KOPT-K1 (cell line): ENCODE results near the gene PDK2.

Experiments
- H3K27ac ChIP-seq: fragments of 200-600 bp; sonication (generic); 2 replicates; pipeline ENCODE4 v1.5.1; 2016; ENCODE audit warnings: antibody characterized with exemption, mild to moderate bottlenecking, low read depth, low read length; ENCODE audit not compliant: poor library complexity, severe bottlenecking
- H3K36me3 ChIP-seq: fragments of 200-600 bp; sonication (generic); 2 replicates; pipeline ENCODE4 v1.5.1; 2017; ENCODE audit warnings: antibody characterized with exemption, mild to moderate bottlenecking, low read length, moderate library complexity; ENCODE audit not compliant: insufficient read depth
- H3K9me3 ChIP-seq: fragments of 200-600 bp; sonication (generic); 2 replicates; pipeline ENCODE4 v1.5.1; 2017; ENCODE audit warnings: antibody characterized with exemption, low read length, mild to moderate bottlenecking; ENCODE audit not compliant: insufficient read depth, poor library complexity, severe bottlenecking

Gene PDK2

DNA sequence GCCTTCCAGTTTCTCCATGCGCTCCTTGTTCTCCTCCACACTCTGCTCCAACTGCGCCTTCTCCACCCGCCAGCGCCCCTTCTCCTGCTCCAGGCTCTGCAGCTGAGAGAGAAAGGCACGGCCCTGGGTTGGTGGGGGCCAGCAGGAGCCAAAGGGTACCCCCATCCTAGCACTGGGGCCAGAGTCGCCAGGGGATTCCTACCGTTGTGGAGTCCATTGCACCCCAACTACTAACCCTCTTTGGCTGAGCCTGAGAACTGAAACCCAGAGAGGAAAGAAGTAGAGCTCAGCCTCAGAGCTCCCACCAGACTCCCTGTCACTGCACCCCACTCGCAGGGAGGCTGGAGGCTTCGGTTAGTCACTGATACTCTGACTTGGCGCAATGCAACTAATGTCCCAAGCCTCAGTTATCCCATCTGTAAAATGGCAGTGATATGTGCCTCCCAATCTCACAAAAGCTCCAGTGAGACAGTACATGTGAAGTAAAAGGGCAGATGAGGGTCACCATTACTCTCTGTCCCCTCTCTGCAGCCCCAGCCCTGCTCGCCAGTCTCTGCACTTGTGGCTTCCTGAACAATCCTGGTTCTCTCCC is 41.0 kb downstream of the PDK2 start:
- H3K9me3 ChIP-seq, result no peaks in the 10 kb centered on the region
- peaks cover 73% of the 10 kb centered on the region for H3K36me3 ChIP-seq
- no peak overlapping the region for H3K27ac ChIP-seq

DNA sequence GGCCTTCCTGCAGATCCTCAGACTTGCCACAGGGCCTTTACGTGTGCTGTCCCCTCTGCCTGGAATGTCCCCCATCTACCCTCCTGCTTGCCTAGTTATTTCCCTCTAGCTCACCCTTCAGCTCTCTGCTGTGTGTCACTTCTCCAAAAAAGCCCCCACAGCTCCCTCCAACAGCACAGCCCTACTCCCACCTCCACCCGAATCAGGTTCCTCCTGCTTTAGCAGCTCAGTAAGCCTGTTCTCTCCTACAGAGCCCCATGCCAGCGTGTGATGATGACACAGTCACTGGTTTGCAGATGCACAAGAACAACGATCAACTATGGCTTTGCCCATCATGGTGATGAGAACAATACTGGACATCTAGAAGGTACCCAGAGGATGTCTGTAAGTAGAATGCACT is 41.9 kb downstream of the PDK2 start:
- Histone ChIP-seq H3K9me3 (no peaks in the 10 kb centered on the region), H3K36me3 (peaks cover 81% of the 10 kb centered on the region)

DNA sequence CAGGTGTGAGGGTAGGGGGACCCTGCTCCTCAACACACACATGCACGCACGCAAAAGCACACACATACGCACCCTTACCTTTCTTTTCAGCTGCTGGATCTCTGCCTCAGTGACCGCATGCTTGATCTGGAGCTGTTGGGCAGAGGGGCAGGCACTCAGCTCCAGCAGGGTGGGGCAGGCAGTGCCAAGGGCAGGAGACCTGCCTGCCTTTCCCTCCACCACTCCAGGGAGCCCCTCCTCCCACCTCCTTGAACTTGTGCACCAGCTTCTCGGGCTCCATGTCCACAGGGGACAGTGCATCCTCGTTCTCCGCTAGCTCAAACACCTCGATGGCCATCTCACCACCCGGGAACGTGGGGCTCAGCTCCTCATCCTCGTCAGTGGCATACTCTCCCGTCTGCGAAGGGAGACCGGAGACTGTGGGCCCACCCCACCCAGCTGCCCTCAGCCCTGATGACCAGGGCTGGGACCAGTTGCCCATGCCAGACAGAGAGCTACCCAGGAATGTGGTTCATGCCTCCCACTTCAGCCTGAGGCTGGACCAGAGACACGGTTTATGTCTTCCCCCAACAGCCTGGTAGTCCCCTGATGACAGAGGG is 44.1 kb downstream of the PDK2 start:
- no peaks in the 10 kb centered on the region for H3K9me3 ChIP-seq
- H3K27ac ChIP-seq, result no peak overlapping the region
- H3K36me3 ChIP-seq, result peaks cover 91% of the 10 kb centered on the region

More for the DNA sequence above, 41.9 kb downstream of the PDK2 start:
- H3K27ac ChIP-seq, result no peak overlapping the region

- peaks cover 93% of the 10 kb centered on the region for H3K36me3 ChIP-seq
- H3K9me3 ChIP-seq, result no peaks in the 10 kb centered on the region
- peak overlapping the region; percentile 48 for H3K27ac ChIP-seq
These were observed 45.1 kb downstream of the PDK2 start for GRCh38 chr17:50139950-50140885.

DNA sequence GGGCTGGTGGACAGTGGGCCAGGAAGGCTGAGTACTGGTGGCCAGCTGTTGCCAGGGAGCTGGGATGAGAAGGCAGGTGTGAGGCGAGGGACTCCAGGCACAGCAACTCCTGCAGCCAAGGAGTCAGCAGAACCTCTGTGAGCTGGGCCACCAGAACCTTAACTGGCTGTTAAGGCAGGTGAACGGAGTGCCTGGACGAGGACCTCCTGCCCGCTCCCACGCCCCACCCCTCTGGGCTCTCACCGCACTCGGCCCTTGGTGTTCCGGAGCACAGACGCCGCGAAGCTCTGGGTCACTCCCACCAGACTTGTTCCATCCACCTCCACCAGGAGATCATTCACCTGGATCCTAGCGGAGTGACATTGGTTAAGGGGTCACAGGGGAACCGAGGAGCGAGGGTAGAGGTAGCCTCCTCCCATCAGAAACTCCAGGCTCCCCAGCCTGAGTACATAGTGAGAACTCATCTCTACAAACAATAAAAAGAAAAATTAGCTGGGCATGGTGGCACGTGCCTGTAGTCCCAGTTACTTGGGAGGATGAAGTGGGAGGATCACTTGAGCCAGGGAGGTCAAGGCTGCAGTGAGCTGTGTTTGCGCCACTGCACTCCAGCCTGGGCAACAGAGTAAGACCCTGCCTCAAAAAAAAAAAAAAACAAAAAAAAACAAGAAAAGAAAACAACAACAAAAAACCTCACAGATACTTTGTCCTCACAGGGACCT is 46.0 kb downstream of the PDK2 start:
- Histone ChIP-seq H3K9me3 (no peaks in the 10 kb centered on the region), H3K36me3 (peaks cover 86% of the 10 kb centered on the region), H3K27ac (peak overlapping the region; percentile 48)

DNA sequence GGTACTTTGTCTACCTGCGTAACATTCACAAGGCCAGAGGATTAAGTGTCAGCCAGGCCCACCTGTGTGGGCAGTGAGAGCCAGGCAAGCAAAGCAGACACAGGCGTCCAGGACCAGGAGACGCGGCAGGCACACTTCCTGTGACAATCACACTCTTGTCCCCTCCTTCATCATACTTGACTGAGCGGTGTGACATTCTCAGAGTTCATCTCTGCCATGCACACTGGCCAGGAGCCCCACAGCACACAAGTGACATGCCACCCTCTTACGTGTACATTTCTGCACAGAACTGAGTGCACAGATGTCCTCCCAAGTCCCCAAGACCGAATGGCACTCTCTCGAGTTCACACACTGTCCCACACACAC is 46.6 kb downstream of the PDK2 start:
- Histone ChIP-seq H3K9me3 (no peaks in the 10 kb centered on the region), H3K27ac (no peak overlapping the region), H3K36me3 (peaks cover 81% of the 10 kb centered on the region)

GRCh38 chr17:50143461-50144176 is 48.5 kb downstream of the PDK2 start:
- Histone ChIP-seq H3K36me3 (peaks cover 62% of the 10 kb centered on the region), H3K27ac (no peak overlapping the region), H3K9me3 (no peaks in the 10 kb centered on the region)

GRCh38 chr17:50144355-50144754 is 49.2 kb downstream of the PDK2 start:
- H3K27ac ChIP-seq, result no peak overlapping the region
- peaks cover 55% of the 10 kb centered on the region for H3K36me3 ChIP-seq
- no peaks in the 10 kb centered on the region for H3K9me3 ChIP-seq

- no peaks in the 10 kb centered on the region for H3K9me3 ChIP-seq
- H3K36me3 ChIP-seq, result peaks cover 50% of the 10 kb centered on the region
These were observed 49.8 kb downstream of the PDK2 start for GRCh38 chr17:50144845-50145531.

DNA sequence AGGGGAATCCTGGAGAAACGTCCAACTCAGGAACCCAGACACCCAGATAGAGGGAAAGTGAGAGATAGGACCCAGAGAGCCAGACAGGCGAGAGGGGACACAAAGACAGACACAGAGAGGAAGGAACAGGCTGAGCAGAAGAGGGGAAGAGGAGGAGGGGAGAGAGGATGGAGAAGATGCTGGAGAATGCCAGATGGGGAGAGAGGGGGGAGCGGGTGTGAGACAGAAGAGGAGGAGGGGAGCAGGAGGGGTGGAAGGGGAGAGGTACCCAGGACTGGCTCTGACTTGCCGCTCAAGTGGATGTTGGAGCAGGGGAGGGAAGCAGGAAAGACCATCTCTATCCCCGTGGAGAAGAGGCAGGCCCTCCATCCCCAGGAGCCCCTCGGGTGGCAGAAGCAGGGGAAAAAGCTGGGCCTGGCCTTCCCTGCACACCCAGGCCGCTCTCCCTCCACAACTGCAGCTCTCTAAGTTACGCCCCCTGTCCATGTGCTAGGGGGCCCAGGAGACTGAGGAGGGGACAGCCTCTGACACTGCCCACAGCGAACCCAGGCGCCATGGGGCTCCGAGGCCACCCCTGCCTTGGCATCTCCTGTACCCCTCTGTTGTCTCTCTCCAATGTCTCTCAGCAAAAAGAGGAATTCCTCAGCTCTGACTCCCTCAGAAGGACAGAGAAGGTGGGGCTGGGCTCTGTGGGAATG is 50.5 kb downstream of the PDK2 start:
- Histone ChIP-seq H3K36me3 (peaks cover 47% of the 10 kb centered on the region), H3K9me3 (no peaks in the 10 kb centered on the region), H3K27ac (no peak overlapping the region)

More at GRCh38 chr17:50144845-50145531, 49.8 kb downstream of the PDK2 start:
- H3K27ac ChIP-seq, result no peak overlapping the region

GRCh38 chr17:50146230-50146926 is 51.2 kb downstream of the PDK2 start:
- H3K9me3 ChIP-seq, result no peaks in the 10 kb centered on the region
- H3K27ac ChIP-seq, result no peak overlapping the region
- H3K36me3 ChIP-seq, result peaks cover 40% of the 10 kb centered on the region

GRCh38 chr17:50146927-50147665 is 51.9 kb downstream of the PDK2 start:
- no peak overlapping the region for H3K27ac ChIP-seq
- peaks cover 33% of the 10 kb centered on the region for H3K36me3 ChIP-seq
- no peaks in the 10 kb centered on the region for H3K9me3 ChIP-seq
